ENCODE data around the gene FBRSL1.

DNA sequence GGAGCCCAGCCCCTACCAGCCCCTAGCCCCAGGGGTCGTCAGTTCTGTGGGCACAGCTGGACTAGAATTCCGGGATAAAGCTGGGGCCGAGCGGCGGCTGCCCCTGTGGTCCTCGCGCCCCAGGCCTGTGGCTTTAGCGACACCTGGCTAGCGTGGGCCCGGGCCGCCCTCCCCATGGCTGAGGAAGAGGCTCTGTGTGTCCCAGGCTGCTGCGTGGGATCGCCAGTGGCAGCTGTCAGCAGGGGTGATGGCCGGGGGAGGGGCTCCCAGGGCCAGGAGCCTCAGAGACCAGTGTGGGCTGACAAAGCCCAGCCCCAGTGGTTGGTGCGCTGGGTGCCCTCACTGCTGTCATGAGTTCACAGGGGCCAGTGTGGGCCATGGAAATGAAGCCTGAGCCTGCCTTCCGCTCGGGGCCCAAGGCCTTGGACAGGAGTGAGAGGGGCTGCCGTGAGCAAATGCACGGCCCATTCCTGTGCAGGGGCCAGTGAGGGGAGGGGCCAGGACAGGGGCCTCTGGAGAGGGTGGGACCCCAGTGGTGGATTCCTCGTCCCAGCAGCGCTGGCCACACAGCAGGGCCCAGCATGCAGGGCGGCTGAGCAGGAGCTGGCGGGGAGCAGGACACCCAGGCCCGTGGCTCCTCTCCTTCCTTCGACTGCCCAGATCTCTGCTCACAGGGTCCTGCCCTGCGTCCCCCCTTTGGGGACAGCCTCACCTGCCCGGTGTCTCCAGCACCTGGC, 11.4 kb downstream of the FBRSL1 start:
- TF ChIP-seq, protein P1, sequence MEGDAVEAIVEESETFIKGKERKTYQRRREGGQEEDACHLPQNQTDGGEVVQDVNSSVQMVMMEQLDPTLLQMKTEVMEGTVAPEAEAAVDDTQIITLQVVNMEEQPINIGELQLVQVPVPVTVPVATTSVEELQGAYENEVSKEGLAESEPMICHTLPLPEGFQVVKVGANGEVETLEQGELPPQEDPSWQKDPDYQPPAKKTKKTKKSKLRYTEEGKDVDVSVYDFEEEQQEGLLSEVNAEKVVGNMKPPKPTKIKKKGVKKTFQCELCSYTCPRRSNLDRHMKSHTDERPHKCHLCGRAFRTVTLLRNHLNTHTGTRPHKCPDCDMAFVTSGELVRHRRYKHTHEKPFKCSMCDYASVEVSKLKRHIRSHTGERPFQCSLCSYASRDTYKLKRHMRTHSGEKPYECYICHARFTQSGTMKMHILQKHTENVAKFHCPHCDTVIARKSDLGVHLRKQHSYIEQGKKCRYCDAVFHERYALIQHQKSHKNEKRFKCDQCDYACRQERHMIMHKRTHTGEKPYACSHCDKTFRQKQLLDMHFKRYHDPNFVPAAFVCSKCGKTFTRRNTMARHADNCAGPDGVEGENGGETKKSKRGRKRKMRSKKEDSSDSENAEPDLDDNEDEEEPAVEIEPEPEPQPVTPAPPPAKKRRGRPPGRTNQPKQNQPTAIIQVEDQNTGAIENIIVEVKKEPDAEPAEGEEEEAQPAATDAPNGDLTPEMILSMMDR (IDR thresholded peaks at IDR 0.05): no peak
- TF ChIP-seq POLR2A (IDR thresholded peaks at IDR 0.05): no peak

Measured in heart left ventricle (tissue), 13 donors.